Breast epithelium (tissue), 4 donors: ENCODE data around the gene ZNF70. TPM values are rescaled to one million over a fixed set of nuclear protein-coding genes. Genes with fewer than 3 reads are reported as not detected.

Experiments used
- DNase-seq, 2 donors: peaks; one replicate each; pipeline ENCODE4 v3.0.0-alpha.2; 2019; ENCODE audit warnings: low spot score in 2 of 2
- H3K27ac ChIP-seq, 2 donors: fragments of 200-600 bp; sonication (generic) in 1 of 2; one replicate each; pipeline ENCODE4 v1.5.1; 2016 to 2019; ENCODE audit warnings: mild to moderate bottlenecking in 1 of 2
- H3K27me3 ChIP-seq, 2 donors: fragments of 200-600 bp; sonication (generic) in 1 of 2; one replicate each; pipeline versions ENCODE4 v1.5.1 to v1.6.0; 2017 to 2019; ENCODE audit warnings: control low read depth in 1 of 2, mild to moderate bottlenecking in 1 of 2
- H3K36me3 ChIP-seq: fragments of 200-600 bp; one replicate; pipeline ENCODE4 v1.5.1; 2019
- H3K4me1 ChIP-seq, 2 donors: fragments of 200-600 bp; sonication (generic); one replicate each; pipeline ENCODE4 v1.5.1; 2016 to 2019; ENCODE audit warnings: control low read depth in 1 of 2
- H3K4me3 ChIP-seq, 3 donors: fragments of 200-600 bp; sonication (generic); 1 replicate in 2 of 3; 2 replicates in 1 of 3; pipeline ENCODE4 v1.5.1; 2016 to 2019; ENCODE audit warnings: mild to moderate bottlenecking in 3 of 3, moderate library complexity in 2 of 3
- H3K9me3 ChIP-seq, 2 donors: fragments of 200-600 bp; sonication (generic) in 1 of 2; one replicate each; pipeline ENCODE4 v1.5.1; 2016 to 2019; ENCODE audit warnings: control low read depth in 1 of 2
- POLR2A ChIP-seq: fragments of 450-650 bp; IDR thresholded peaks from one replicate; pipeline ENCODE4 v1.6.1; 2016; ENCODE audit warnings: antibody characterized with exemption, mild to moderate bottlenecking, moderate library complexity
- POLR2AphosphoS5 ChIP-seq, 3 donors: sonication (generic); formaldehyde crosslinking; IDR thresholded peaks; one replicate each; pipeline ENCODE4 v1.6.1; 2017; ENCODE audit warnings: antibody characterized with exemption in 3 of 3
- intact Hi-C: fragments of 100-400 bp; cut with DNase I; formaldehyde crosslinking; loops from one replicate; pipeline ENCODE4 v1.15.1; 2023; ENCODE audit warnings: low total_unique reads
- total RNA-seq, 3 donors: library from RNA; depleted of rRNA; stranded (reverse); fragments of >200 nt; gene quantifications; one replicate each; pipeline ENCODE4 v1.1.0, GENCODE V29; 2016
- TF ChIP-seq, protein P1 (sequence below), 3 donors: fragments of 450-650 bp; IDR thresholded peaks; one replicate each; pipeline ENCODE4 v1.5.1; 2016 to 2017; ENCODE audit warnings: antibody characterized with exemption in 3 of 3, mild to moderate bottlenecking in 3 of 3, moderate library complexity in 3 of 3

The ZNF70 gene
- total RNA-seq, 3 donors from 2014 or later = 3.2 to 4.6 (median 4.1) TPM

DNA sequence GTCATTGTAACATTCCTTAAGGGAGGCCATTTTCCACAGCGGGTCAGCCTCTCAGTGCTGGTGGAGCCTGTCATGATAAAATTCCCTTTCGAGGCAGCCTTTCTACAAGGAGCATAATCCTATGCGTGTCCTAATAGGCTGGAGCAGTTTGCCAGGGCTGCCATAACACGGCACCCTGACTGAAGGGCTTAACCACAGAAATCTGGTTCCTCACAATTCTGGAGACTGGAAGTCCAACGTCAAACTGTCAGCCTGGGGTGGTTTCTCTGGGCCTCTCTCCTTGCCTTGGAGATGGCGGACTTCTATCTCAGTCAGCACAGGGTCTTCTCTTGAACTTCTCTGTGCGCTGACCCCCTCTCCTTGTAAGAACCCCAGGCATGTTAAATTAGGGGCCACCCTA lies 61.5 kb downstream of the ZNF70 start:
- no peaks in the 10 kb centered on the region for H3K27me3 ChIP-seq
- no peaks in the 10 kb centered on the region for H3K36me3 ChIP-seq
- no peaks in the 10 kb centered on the region for H3K9me3 ChIP-seq
- no peak for DNase-seq
- H3K27ac ChIP-seq = no peak overlapping the region
- TF ChIP-seq, protein P1, sequence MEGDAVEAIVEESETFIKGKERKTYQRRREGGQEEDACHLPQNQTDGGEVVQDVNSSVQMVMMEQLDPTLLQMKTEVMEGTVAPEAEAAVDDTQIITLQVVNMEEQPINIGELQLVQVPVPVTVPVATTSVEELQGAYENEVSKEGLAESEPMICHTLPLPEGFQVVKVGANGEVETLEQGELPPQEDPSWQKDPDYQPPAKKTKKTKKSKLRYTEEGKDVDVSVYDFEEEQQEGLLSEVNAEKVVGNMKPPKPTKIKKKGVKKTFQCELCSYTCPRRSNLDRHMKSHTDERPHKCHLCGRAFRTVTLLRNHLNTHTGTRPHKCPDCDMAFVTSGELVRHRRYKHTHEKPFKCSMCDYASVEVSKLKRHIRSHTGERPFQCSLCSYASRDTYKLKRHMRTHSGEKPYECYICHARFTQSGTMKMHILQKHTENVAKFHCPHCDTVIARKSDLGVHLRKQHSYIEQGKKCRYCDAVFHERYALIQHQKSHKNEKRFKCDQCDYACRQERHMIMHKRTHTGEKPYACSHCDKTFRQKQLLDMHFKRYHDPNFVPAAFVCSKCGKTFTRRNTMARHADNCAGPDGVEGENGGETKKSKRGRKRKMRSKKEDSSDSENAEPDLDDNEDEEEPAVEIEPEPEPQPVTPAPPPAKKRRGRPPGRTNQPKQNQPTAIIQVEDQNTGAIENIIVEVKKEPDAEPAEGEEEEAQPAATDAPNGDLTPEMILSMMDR (IDR thresholded peaks at IDR 0.05) = no peak
- TF ChIP-seq POLR2AphosphoS5 (IDR thresholded peaks at IDR 0.05) (no peak), POLR2A (no peak)
- H3K4me3 ChIP-seq = no peak overlapping the region
- intact Hi-C loops = no loop called here
- H3K4me1 ChIP-seq = no peaks in the 10 kb centered on the region

Other genes with a start within 250 kb of the ZNF70 start
- not detected for gene IGLL1, start 170.8 kb downstream of the ZNF70 start, total RNA-seq
- gene DRICH1, start 118.8 kb downstream of the ZNF70 start, total RNA-seq = 1 to 10 TPM in 2 of 3 donors, not detected in 1; 1.0 to 1.3 TPM
- 1 to 10 TPM in 1 of 3 donors, not detected in 2; 2.0 TPM for gene RGL4, start 60.1 kb downstream of the ZNF70 start, total RNA-seq
- gene VPREB3, start 3.3 kb upstream of the ZNF70 start, total RNA-seq = not detected
- not detected for gene C22orf15, start 11.9 kb upstream of the ZNF70 start, total RNA-seq
- gene CHCHD10, start 16.9 kb upstream of the ZNF70 start, total RNA-seq = 10 to 100 TPM in 2 of 3 donors, 1 to 10 TPM in 1; 5.6 to 22.8 (median 21.4) TPM
- 1 to 10 TPM; 1.9 to 6.2 (median 4.8) TPM for gene MMP11, start 21.7 kb upstream of the ZNF70 start, total RNA-seq
- gene SMARCB1, start 35.9 kb upstream of the ZNF70 start, total RNA-seq = 10 to 100 TPM; 34.6 to 60.2 (median 50.1) TPM
- 1 to 10 TPM in 2 of 3 donors, under 1 TPM in 1; 0.48 to 6.6 (median 2.8) TPM for gene DERL3, start 87.9 kb upstream of the ZNF70 start, total RNA-seq
- 10 to 100 TPM; 10.2 to 17.0 (median 13.1) TPM for gene SLC2A11, start 106.8 kb upstream of the ZNF70 start, total RNA-seq
- gene MIF, start 143.3 kb upstream of the ZNF70 start, total RNA-seq = 100 to 1,000 TPM; 191 to 466 (median 261) TPM
- 10 to 100 TPM in 1 of 3 donors, 1 to 10 TPM in 2; 4.3 to 16.1 (median 4.3) TPM for gene GSTT2B, start 210.1 kb upstream of the ZNF70 start, total RNA-seq
- gene DDTL, start 215.8 kb upstream of the ZNF70 start, total RNA-seq = 1 to 10 TPM in 2 of 3 donors, not detected in 1; 1.0 to 1.3 TPM
- gene DDT, start 223.3 kb upstream of the ZNF70 start, total RNA-seq = 100 to 1,000 TPM; 122 to 146 (median 136) TPM
- gene GSTT2, start 229.0 kb upstream of the ZNF70 start, total RNA-seq = not detected